ENCODE results near the gene RPL7A.
"Not testable (repeated sequence)": the region's sequence is repeated elsewhere in the genome, so short reads cannot be mapped to it uniquely, and the experiment has no call there.

The RPL7A gene

DNA sequence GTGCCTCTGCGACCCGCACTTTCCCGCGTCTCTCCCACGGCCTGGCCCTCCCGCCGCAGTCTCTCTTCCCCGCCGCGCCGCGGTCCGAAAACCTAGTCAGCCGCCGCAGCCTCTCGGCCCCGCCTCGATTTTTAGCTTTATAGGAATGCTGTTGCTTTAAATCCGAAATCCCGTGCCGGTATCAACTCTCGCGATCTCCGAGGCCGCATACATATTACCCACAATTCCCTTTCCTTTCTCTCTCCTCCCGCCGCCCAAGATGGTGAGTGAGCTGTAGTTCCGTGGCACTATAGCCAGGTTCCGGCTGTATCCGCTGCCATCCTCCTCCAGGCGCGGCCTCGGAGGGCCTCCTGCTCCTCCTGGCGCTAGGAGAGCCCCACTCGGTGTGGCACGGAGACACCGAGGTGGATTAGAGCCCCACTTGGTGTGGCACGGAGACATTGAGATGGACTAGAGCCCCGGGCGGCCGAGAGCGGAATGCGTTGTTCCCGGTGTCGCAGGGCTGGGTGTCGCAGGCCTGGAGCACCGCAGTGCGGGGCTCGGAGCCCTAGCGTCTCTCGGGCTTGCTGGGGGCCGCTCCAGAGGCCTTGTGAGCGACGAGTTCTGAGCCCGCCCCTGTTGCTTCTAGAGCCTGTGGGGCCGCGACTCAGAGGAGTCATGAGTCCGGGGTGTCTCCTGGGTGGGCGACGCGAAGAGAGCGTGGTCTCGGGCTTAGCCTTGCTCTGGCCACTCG lies at the start of gene RPL7A, which contains the start of gene MED22:
Gene RPL7A (plus strand): TSS at position 234 of the 733 bp plus-strand sequence. CDS start 26 bp downstream, at position 260.
Gene MED22 (minus strand): TSS at position 147 of the 733 bp plus-strand sequence. CDS start 1,469 bp downstream, outside the sequence.
- DNase-seq = peak; percentile 97

DNA sequence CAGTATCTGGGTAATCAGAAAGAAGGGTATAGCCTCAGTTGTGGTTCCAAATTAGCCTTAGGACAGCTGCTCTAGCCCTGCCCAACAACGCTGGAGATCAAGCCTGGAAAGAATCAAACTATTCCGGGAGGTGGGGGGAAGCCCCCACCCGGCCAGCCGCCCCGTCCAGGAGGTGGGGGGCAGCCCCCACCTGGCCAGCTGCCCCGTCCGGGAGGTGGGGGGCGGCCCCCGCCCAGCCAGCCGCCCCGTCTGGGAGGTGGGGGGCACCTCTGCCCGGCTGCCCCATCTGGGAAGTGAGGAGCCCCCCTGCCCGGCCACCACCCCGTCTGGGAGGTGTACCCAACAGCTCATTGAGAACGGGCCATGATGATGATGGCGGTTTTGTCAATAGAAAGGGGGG lies 48.0 kb upstream of the RPL7A start:
- DNase-seq = not testable (repeated sequence)

DNA sequence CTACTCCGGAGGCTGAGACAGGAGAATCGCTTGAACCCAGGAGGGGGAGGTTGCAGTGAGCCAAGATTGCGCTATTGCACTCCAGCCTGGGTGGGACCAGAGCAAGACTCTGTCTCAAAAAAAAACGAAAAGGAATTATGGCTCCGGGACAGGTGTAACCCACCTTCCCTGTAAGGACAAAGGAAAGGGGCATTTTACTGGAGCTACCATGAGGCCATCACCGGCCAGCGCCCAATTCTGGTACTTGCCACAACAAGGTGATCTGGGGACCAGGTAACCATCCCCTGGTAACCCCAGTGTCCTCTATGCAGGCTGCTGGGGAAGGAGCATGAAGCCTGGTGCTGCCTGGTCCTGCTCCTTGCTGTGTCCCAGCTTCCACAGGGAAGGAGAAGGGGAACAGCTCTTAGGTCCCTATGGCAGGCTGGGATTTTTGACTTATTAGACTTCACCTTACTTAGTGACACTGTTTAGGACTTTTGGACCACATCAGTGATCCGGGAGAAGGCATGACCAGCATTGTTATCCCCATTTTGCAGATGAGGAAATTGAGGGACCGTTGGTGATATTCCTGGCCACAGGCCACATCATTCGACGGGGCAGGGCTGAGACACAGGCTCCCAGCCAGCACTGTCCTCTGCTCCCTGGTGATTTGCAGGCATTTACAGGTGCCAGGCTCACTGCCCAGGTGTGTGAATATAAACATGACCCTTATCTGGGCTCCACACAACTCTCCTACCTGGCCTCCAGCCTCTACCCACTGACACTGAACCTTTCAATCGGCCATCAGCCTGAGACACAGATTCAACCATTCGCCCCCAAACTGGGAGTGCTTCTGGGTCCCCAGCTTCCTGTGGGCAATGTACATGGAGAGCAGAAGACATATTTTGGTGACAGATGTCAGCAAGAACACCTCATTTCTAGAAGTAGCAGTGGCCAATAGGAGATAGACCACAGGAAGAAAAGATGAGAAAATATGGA lies 46.5 kb upstream of the RPL7A start:
- DNase-seq = no peak

DNA sequence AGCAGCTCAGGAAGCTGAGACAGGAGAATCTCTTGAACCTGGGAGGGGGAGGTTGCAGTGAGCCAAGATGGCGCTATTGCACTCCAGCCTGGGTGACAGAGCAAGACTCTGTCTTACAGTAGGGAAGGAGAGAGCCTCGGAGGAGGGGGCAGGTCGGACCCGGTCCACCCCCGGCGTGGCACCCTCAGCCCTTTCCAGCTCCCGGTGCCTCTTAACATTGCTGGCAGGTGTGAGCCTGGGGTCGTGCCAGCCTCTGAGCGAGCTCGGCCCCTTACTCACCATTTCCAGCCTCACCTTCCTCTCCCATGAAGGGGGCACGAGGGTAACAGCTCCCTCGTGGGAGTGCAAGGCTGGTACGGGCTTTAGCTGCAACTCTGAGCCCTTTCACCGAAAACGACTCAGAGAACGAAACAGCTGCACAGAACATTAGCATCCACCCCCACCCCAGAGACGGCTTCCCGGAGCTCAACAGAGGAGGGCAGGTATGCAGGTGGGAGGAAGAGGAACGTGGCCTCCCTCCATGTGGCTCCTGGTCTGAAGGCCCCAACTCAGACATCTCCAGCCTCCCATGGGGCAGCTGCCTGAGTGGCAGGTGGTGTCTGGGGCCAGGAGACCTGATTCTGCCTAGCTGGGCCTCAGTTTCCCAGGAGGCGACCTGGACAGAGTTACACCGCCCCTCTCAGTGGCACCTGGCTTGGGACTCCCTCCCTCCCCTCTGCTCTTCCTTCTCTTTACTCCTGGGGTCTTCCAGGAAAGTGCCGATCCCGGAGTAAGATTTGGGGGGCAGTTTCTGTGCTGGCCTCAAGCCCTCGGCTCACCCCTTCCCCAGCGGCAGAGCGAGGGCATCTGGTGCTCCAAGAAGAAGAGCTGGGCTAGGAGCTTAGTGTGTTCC lies 44.5 kb upstream of the RPL7A start:
- DNase-seq = no peak

DNA sequence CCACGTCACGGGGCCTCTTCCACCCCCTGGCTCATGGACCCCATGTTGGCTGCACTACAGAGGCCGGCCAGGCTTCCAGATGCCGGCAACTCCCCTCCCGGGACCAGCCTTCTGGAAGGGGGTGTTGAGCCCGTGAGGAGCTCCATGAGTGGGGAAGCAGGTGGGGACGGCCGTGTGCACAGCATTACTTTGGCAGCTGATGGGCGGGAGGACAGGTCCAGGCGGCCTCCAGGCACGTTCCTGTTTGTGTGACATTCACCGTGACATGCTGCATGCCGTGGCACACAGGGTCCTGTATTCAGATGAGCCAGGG lies 43.9 kb upstream of the RPL7A start:
- DNase-seq = peak; percentile 39

DNA sequence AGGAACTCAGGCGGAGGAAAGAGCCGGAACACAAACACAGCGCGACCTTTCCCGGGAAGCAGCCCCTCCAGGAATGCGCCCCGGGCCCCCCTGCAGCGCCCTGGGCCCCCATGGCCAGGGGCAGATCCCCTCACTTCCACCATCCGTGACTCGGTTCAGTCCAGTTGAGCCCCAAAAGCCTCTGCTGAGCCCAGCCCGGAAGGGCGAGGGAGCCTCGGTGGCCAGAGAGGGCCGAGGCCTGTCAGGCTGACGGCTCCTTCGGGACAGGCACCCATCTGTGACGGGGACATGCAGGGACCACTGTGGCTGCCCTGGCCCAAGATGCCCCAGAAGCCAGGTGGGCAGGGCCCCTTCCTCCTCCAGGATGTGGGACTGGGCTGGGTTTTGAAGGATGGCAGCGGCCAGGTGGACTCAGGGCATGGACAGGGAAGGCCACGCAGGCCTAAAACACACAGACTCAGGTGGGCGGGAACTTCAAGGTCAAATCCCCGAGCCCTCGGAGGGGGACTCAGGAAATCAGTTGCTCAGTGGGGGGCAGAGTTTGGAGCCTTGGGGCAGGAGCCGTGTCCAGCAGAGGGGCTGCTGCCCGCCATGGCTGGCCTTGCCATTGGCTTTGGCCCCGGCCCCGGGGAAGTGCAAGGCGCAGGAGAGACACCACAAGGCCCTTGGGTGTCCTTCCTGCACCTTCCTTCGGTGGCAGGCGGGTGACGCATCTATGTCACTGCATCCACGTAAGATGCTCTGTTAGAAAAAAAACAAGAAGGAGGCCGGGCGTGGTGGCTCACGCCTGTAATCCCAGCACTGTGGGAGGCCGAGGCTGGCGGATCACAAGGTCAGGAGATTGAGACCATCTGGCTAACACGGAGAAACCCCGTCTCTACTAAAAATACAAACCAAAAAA lies 43.3 kb upstream of the RPL7A start:
- no peak for DNase-seq

DNA sequence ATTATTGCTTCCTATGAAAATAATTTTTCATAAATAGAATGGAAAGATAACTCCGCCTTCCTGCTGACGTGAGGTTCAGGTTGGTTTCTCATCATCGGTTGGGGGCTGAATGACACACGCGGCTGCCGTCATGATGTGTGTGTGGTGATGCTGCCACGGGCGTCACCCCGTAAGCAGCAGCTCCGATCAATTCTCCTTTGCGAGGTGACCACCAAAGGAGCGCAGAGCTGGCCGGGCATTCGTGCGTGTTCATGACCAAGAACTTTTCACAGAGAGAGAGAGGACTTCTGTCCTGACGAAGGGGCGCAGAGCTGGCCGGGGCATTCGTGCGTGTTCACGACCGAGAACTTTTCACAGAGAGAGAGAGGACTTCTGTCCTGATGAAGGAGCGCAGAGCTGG lies 42.3 kb upstream of the RPL7A start:
- DNase-seq = no peak

DNA sequence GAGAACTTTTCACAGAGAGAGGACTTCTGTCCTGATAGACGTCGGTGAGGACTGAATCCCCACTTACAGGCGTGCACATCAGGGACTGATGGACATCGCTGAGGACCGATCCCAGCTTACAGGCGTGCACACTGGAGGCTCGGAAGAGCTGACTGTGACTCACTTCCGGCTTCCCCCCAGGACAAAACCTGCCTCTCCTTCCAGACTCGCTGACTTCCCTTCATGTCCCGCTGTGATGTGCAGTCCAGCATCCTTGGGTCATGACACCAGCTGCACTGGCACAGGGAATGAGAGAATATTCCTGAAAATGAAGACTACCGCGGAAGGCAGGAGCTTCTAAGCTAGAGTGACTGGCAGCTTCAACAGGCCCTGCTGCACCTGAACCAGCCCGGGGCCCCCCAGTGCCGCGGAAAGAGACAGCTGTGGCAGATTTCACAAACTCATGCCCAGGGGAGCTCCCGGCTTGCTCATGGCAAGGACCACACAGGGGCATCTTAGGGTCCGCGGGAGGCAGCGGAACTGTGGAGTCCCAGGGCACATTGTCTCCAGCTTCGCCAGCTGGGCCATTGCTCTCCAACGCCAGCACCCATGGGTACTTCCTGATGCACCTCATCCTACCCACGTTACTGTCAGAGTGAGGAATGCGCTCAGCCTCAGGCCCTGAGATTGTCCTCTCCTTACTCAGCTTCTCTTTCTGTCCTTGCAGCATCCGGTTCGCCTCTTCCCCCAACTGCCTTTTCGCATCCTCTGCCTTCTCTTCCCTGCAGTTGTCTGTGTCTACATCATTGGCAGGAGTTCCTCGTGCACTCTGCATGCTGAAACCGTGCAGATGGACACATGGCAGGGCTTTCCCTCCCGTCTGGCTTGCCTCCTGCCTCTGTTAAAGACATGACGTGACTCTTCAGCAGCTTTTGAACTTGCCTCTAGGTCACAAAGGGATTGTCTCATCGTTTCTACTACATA lies 41.5 kb upstream of the RPL7A start:
- no peak for DNase-seq

DNA sequence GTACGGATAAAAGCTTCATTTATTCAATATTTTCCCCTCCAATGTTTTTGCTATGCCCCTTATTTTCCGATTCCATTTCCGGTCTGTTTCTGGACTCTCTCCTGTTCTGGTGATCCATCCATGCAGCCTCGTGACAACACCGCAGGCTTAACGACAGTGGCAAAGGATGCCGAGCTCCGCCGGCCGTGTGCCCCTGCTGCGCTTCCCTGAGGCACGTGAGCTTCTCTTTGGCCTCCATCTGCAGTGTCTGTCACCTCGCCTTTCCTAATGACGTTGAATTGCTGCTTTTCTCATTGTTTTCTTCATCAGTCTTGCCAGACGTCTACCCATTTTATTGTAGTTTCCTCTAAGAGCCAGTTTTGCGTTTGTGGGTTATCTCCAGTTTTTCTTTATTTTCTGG lies 40.7 kb upstream of the RPL7A start:
- DNase-seq = no peak

DNA sequence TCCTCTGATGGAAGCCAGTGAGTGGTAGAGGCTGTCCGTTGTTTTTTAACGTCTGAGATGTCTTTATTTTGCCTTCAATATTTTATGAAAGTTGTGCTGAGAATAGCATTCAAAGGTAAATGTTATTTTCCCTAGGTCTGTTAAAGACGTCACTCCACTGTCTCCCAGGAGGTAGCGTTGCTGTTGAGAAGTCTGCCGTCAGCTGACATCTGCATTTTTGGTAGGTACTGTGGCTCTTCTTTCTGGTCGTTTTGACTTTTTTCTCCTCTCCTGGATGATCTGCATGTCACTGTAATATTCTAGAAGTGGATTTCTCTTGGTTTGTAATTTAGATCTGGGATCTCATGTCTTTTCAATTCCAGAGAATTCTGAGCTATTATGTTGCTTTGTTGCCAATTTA lies 38.4 kb upstream of the RPL7A start:
- no peak for DNase-seq

DNA sequence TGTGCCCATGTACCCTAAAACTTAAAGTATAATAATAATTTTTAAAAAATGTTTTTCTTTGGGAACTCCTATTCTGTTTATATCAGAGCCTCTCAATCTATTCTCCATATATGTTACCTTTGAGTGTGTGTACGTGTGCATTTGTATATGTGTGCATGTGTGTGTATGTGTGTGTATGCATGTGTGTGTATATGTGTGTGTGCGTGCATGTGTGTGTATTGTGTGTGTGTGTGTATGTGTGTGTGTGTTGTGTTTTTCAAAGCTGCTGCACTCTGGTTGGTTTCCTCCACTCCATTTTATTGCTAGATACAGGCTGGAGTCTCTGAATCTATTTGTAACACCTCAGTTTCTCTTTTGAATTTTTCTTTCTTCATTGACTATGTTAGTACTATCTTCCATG lies 32.0 kb upstream of the RPL7A start:
- no peak for DNase-seq

DNA sequence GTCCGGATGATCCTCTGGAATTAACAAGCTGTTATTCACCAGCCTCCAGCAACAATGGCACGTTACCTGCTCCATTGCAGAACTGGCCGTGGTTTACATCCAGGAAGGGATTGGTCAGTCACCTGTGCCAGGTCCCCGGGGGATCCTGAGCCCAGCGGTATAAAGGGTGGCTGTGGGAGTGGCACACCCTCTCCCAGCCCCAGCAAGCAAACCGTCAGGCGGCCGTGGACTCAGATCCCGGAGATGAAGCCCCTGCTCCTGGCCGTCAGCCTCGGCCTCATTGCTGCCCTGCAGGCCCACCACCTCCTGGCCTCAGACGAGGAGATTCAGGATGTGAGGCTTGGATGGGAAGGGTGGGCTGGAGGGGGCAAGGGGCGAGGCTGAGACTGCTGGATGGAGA lies 30.5 kb upstream of the RPL7A start:
- not testable (repeated sequence) for DNase-seq

DNA sequence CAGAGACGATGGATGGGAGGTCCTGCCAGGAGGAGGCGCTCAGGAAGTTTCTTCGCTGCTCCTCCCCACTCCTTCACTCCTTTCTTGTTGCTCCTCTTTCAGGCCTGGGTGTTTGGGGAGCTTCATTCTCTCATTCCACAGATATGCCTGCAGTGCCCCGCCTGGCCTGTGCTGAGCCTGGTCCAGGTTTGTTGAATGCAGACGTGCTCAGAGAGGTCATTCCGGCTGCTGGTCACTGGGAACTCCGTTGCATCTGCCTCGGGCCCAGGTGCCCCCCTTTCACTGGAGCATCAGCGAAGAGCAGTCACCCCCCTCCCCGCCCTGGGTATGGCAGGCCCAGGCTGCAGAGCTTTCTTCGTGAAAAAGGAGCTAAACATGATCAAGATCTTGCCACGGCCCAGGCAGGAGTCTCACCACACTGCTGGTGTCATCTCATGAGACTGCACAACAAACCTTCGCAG lies 27.6 kb upstream of the RPL7A start:
- DNase-seq = no peak

DNA sequence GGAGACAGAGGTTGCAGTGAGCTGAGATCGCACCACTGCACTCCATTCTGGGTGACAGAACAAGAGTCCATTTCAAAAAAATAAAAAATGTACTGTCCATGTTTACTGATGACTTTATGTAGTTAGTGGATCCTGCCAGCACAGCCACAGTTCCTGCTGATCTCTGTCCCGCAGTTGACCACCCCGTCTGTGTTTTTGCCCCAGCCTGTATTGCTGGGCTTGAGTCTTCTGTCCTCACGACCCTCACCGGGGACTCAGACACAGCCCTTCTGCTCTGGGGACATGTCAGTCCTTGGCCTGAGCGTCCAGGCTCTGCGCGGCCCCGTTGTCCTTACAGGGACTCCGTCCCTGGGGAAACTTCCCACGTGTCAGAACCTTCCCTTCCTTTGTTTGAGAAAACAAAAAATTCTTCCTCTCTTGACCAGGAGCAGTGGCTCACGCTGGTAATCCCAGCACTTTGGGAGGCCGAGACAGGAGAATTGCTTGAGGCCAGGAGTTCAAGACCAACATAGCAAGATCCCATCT lies 26.5 kb upstream of the RPL7A start:
- DNase-seq = no peak

DNA sequence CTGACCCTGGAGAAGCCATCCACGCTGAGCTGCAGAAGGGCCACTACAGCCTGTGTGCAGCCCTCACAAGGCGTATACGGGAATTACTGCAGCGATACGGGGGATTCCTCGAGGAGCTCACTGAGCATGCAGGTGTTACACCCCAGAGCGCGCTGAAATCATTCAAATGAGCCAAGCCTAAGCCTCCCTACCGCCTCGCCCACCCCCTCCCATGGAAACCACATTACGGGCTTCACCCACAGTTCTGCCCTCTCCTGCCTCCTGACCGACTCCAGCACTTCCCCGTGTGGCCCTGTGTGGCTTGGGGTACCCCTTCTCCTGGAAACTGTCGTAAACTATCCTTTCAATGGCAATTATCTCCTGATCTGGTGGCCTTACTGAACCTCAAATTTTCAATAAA lies 25.3 kb upstream of the RPL7A start:
- no peak for DNase-seq

DNA sequence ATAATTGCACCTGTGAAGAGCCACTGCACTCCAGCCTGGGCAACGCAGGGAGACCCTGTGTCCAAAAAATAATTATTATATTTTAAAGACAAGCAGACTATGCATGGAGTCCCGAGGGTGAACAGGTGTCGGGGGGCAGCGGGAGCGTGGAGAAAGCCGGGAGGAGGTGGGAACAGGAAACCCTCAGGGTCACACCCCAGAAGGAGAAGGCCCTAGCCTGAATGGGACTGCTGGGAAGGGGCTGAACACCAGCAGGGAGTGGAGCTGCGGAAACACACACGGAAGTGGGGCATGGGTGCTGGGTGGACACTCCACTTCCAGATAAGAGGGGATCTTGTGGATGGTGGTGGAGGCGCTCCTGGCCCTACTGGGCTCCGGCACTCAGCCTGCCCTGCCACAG lies 24.8 kb upstream of the RPL7A start:
- DNase-seq = no peak

DNA sequence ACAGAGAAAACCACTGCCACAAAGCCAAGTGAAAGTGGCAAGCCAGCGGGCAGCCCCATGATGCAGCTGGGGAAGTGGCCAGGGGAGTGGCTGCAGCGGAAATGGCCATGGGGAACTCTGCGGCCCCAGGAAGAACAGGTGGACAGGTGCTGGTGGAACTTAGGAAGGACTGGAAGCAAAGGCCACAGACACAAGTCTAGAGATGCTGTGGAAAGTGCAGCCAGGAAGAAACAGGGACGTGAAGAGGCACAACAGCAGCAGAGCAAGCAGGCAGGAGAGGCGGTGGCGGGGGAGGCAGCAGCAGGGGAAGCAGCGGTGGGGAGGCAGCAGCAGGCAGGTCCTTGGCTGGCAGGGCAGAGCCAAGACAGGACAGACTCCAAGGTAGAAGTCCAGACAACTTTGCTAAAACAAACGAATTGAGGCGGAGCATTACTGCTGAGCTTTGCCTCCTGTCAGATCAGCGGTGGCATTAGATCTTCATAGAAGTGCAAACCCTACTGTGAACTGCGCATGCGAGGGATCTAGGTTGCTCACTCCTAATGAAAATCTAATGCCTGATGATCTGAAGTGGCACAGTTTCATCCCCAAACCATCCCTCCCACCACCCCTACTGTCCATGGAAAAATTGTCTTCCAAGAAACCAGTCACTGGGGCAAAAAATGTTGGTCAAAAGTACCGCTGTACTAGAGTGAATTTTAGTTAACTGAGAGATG lies 23.9 kb upstream of the RPL7A start:
- no peak for DNase-seq

DNA sequence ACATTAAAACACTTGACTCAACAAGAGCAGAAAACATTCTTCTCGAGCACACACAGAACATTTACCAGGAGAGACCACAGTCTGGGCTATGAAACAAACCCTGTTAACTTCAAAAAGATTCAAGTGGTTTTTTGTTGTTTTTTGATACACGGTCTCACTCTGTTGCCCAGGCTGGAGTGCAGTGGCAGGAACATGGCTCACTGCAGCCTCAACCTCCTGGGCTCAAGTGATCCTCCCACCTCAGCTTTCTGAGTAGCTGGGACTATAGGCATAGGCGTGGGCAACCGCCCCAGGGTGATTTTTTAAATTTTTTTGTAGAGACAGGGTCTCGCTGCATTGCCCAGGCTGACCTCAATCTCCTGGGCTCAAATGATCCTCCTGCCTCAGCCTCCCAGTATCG lies 21.0 kb upstream of the RPL7A start:
- DNase-seq = not testable (repeated sequence)

DNA sequence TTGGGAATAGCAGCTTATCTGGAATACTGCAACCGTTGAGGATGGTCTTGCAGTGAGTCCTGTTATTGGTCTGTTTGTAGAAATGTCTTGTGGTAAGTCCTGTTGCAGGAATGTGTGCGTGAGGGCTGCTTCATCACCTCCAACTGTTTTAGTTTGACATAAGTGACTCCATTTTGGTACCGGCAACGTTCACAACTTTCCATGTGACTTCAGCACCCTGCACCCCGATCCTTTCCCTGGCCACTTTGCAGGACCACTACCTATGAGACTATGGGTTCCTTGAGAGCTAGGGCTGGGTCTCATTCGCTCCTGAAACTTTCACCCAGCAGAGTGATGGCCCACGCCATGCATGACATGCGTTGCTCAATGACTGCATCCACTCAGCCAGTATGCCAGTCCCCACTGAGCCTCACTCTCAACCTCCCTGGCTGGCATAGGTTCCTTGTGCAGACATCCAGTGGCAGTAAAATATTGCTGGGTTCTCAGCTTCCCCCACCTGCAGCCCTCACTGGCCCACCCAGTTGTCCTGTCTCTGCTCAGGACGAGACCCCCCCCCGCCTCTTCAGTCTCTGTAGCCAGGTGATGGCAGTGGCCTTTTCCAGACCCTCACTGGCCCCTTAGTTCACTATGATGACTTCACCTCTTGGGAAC lies 20.1 kb upstream of the RPL7A start:
- DNase-seq = no peak
